PC-3 (cell line): ENCODE measurements around the gene GRIK1. TPM values are rescaled to one million over a fixed set of nuclear protein-coding genes. Genes with fewer than 3 reads are reported as not detected.
A peak's percentile ranks its signal among the peaks of the same experiment; 100 is the strongest.

Experiments
- ATAC-seq: fragments of 200-7000 bp; cut with Tn5 transposase; 2 replicates; pipeline ENCODE4 v1.9.1; 2020; ENCODE audit warnings: mild to moderate bottlenecking, moderate library complexity
- BruUV-seq: library from RNA; stranded (reverse); fragments of 400-500 nt; replicated peaks from 2 replicates; lab custom pipeline; 2021; lab: Mats Ljungman, UMichigan
- CTCF ChIA-PET: fragments of 300-600 bp; sonication (Branson Sonifier 250); formaldehyde crosslinking; loops from one replicate; lab custom pipeline; 2022; ENCODE audit warnings: antibody characterized with exemption; lab: Charles Lee
- POLR2A ChIA-PET: fragments of 300-600 bp; sonication (Branson Sonifier 250); formaldehyde crosslinking; loops from one replicate; lab custom pipeline; 2022; ENCODE audit warnings: antibody characterized with exemption; ENCODE audit not compliant: unreplicated experiment; lab: Charles Lee
- DNase-seq: peaks from one replicate; pipeline ENCODE4 v3.0.0-alpha.2; 2015
- H2AFZ ChIP-seq: fragments of 300-600 bp; sonication (generic); 2 replicates; pipeline ENCODE4 v1.6.0; 2016; ENCODE audit warnings: antibody characterized with exemption, low read length
- H3F3A ChIP-seq: fragments of 300-600 bp; sonication (generic); one replicate; pipeline ENCODE4 v1.6.0; 2017; ENCODE audit warnings: antibody characterized with exemption, low read length, control low read depth, mild to moderate bottlenecking; ENCODE audit not compliant: unreplicated experiment
- H3K27ac ChIP-seq: fragments of 300-600 bp; sonication (generic); 2 replicates; pipeline ENCODE4 v1.5.1; 2016; ENCODE audit warnings: mild to moderate bottlenecking, low read length
- H3K27me3 ChIP-seq: fragments of 300-600 bp; sonication (generic); 2 replicates; pipeline ENCODE4 v1.6.1; 2016; ENCODE audit warnings: low read length, mixed read lengths
- H3K36me3 ChIP-seq: fragments of 300-600 bp; sonication (generic); 2 replicates; pipeline ENCODE4 v1.6.1; 2016; ENCODE audit warnings: low read depth, mixed run types, low read length, mixed read lengths
- H3K4me1 ChIP-seq: fragments of 300-600 bp; sonication (generic); 2 replicates; pipeline ENCODE4 v1.5.1; 2016; ENCODE audit warnings: low read length; ENCODE audit not compliant: insufficient read depth
- H3K4me2 ChIP-seq: fragments of 300-600 bp; sonication (generic); 2 replicates; pipeline ENCODE4 v1.6.0; 2016; ENCODE audit warnings: low read length
- H3K4me3 ChIP-seq: fragments of 300-600 bp; sonication (generic); 2 replicates; pipeline ENCODE4 v1.5.1; 2016; ENCODE audit warnings: mild to moderate bottlenecking, low read length, mixed read lengths
- H3K79me2 ChIP-seq: fragments of 300-600 bp; sonication (generic); 2 replicates; pipeline ENCODE4 v1.6.1; 2017; ENCODE audit warnings: low read length, mixed read lengths
- H3K9ac ChIP-seq: fragments of 300-600 bp; sonication (generic); 2 replicates; pipeline ENCODE4 v1.6.0; 2016; ENCODE audit warnings: mild to moderate bottlenecking, low read length
- H3K9me2 ChIP-seq: fragments of 300-600 bp; sonication (generic); replicated peaks from 2 replicates; pipeline ENCODE4 v1.6.1; 2016; ENCODE audit warnings: mixed run types, low read length, mixed read lengths
- H3K9me3 ChIP-seq: fragments of 300-600 bp; sonication (generic); 2 replicates; pipeline ENCODE4 v1.6.1; 2016; ENCODE audit warnings: low read length, mixed read lengths
- H4K20me1 ChIP-seq: fragments of 300-600 bp; sonication (generic); 2 replicates; pipeline ENCODE4 v1.6.1; 2016; ENCODE audit warnings: low read length, mixed read lengths
- CTCF ChIP-seq: fragments of 300-600 bp; sonication (generic); conservative IDR thresholded peaks from 2 replicates; pipeline ENCODE4 v1.5.1; 2017; ENCODE audit warnings: antibody characterized with exemption, low read depth, mild to moderate bottlenecking, low read length
- EZH2 ChIP-seq: fragments of 300-600 bp; sonication (generic); IDR thresholded peaks from one replicate; pipeline ENCODE4 v1.6.1; 2017; ENCODE audit warnings: antibody characterized with exemption, mild to moderate bottlenecking, low read length; ENCODE audit not compliant: unreplicated experiment
- EZH2phosphoT487 ChIP-seq: fragments of 300-600 bp; sonication (generic); IDR thresholded peaks from 2 replicates; pipeline ENCODE4 v1.6.1; 2018; ENCODE audit warnings: mild to moderate bottlenecking, antibody characterized with exemption, low read length, borderline replicate concordance
- intact Hi-C: fragments of 100-400 bp; cut with micrococcal nuclease; formaldehyde crosslinking; loops from 2 replicates; pipeline ENCODE4 v1.9.0; 2023
- total RNA-seq: library from RNA; depleted of rRNA; stranded (reverse); fragments of >200 nt; gene quantifications from 2 replicates; pipeline ENCODE4 v1.2.3, GENCODE V29; 2014

The GRIK1 gene
- total RNA-seq, 1 experiment from 2014 or later = not detected

- H3K4me2 ChIP-seq = peak overlapping the region; percentile 51
- BruUV-seq = no TSS peak
- H3F3A ChIP-seq = no peaks in the 10 kb centered on the region
- DNase-seq (no peak), ATAC-seq (no peak)
- TF ChIP-seq EZH2phosphoT487 (no peak), CTCF (no peak), EZH2 (no peak)
- intact Hi-C loops = no loop called here
- no peak overlapping the region for H3K4me3 ChIP-seq
- no peaks in the 10 kb centered on the region for H3K4me1 ChIP-seq
- no peak overlapping the region for H3K27ac ChIP-seq
- peak overlapping the region; percentile 36; the same call in 1 of the 2 replicates for H2AFZ ChIP-seq
- H3K27me3 ChIP-seq = peaks cover 74% of the 10 kb centered on the region
- CTCF ChIA-PET = no interaction called here
- no peaks in the 10 kb centered on the region for H3K36me3 ChIP-seq
- peaks cover 3% of the 10 kb centered on the region; the same call in 1 of the 2 replicates for H3K9me2 ChIP-seq
- H3K9me3 ChIP-seq = 0 out of 2 replicates have a peak, but pooled peaks cover 5% of the 10 kb centered on the region
- no peaks in the 10 kb centered on the region for H3K79me2 ChIP-seq
- H3K9ac ChIP-seq = no peak overlapping the region
- no peaks in the 10 kb centered on the region for H4K20me1 ChIP-seq
- POLR2A ChIA-PET = no interaction called here
Observed at GRCh38 chr21:29648710-29649240, 291.0 kb downstream of the GRIK1 start.

- H3K79me2 ChIP-seq = no peaks in the 10 kb centered on the region
- H4K20me1 ChIP-seq = no peaks in the 10 kb centered on the region
- H3K4me2 ChIP-seq = no peak overlapping the region
- ChIA-PET CTCF (no interaction called here), POLR2A (no interaction called here)
- ATAC-seq (no peak), DNase-seq (no peak)
- no peak overlapping the region for H3K27ac ChIP-seq
- no peaks in the 10 kb centered on the region for H3F3A ChIP-seq
- BruUV-seq = no TSS peak
- no peak for TF ChIP-seq CTCF
- no peak for TF ChIP-seq EZH2phosphoT487
- no peak for TF ChIP-seq EZH2
- no peaks in the 10 kb centered on the region for H3K4me1 ChIP-seq
- H2AFZ ChIP-seq = no peak overlapping the region
- peaks cover 74% of the 10 kb centered on the region for H3K27me3 ChIP-seq
- no peak overlapping the region for H3K4me3 ChIP-seq
- no peaks in the 10 kb centered on the region for H3K36me3 ChIP-seq
- 0 out of 2 replicates have a peak, but pooled peaks cover 5% of the 10 kb centered on the region for H3K9me3 ChIP-seq
- peaks cover 3% of the 10 kb centered on the region; the same call in 1 of the 2 replicates for H3K9me2 ChIP-seq
- intact Hi-C loops = no loop called here
- H3K9ac ChIP-seq = no peak overlapping the region
Observed at GRCh38 chr21:29647353-29647781, 292.4 kb downstream of the GRIK1 start.

- no peak for ATAC-seq
- intact Hi-C loops = no loop called here
- no peak for DNase-seq
- Histone ChIP-seq H3K4me1 (no peaks in the 10 kb centered on the region), H2AFZ (no peak overlapping the region), H4K20me1 (no peaks in the 10 kb centered on the region), H3K79me2 (no peaks in the 10 kb centered on the region), H3K4me2 (no peak overlapping the region), H3K27me3 (peaks cover 61% of the 10 kb centered on the region), H3K27ac (no peak overlapping the region), H3K9me2 (no peaks in the 10 kb centered on the region), H3F3A (no peaks in the 10 kb centered on the region), H3K36me3 (no peaks in the 10 kb centered on the region), H3K9me3 (no peaks in the 10 kb centered on the region), H3K9ac (no peak overlapping the region), H3K4me3 (no peak overlapping the region)
- POLR2A ChIA-PET = no interaction called here
- CTCF ChIA-PET = no interaction called here
- no TSS peak for BruUV-seq
- TF ChIP-seq EZH2 = no peak
- TF ChIP-seq EZH2phosphoT487 = no peak
- TF ChIP-seq CTCF = no peak
Observed at GRCh38 chr21:29645666-29646553, 293.9 kb downstream of the GRIK1 start.
